Effector memory CD8-positive, alpha-beta T cell (primary cell): ENCODE measurements around the gene TPI1.

ENCODE experiments used
- ATAC-seq: fragments of 150-1000 bp; cut with Tn5 transposase; replicated peaks from 2 replicates; pipeline ENCODE4 v1.10.0; 2021; ENCODE audit warnings: mild to moderate bottlenecking, moderate library complexity
- DNase-seq, 3 experiments: peaks; one replicate each; pipeline ENCODE4 v3.0.0; 2021
- H3K27ac Mint-ChIP-seq, 2 donors: one replicate each; pipeline ENCODE4 v1.8.0; 2022; ENCODE audit warnings: mild to moderate bottlenecking in 2 of 2, mixed read lengths in 2 of 2, moderate library complexity in 2 of 2
- H3K27me3 Mint-ChIP-seq, 2 donors: one replicate each; pipeline ENCODE4 v1.8.0; 2022; ENCODE audit warnings: mixed read lengths in 2 of 2
- H3K36me3 Mint-ChIP-seq: one replicate; pipeline ENCODE4 v1.8.0; 2022; ENCODE audit warnings: mild to moderate bottlenecking, moderate library complexity, mixed read lengths; ENCODE audit not compliant: insufficient read depth
- H3K4me1 Mint-ChIP-seq, 2 donors: one replicate each; pipeline ENCODE4 v1.8.0; 2022; ENCODE audit warnings: low read depth in 2 of 2, mixed read lengths in 2 of 2
- H3K4me3 Mint-ChIP-seq, 2 donors: one replicate each; pipeline ENCODE4 v1.8.0; 2022; ENCODE audit warnings: mild to moderate bottlenecking in 2 of 2, mixed read lengths in 2 of 2, moderate library complexity in 2 of 2
- H3K9me3 Mint-ChIP-seq, 2 donors: one replicate each; pipeline ENCODE4 v1.8.0; 2022; ENCODE audit warnings: mixed read lengths in 2 of 2

TPI1 gene

GRCh38 chr12:6909421-6910145, 42.3 kb downstream of the TPI1 start:
- H3K27ac Mint-ChIP-seq: no peak overlapping the region
- peaks cover 21% of the 10 kb centered on the region for H3K36me3 Mint-ChIP-seq
- no peaks in the 10 kb centered on the region for H3K27me3 Mint-ChIP-seq
- DNase-seq: no peak
- H3K9me3 Mint-ChIP-seq: no peaks in the 10 kb centered on the region
- peaks cover 11 to 16% of the 10 kb centered on the region in 2 donors for H3K4me1 Mint-ChIP-seq
- ATAC-seq: no peak
- no peak overlapping the region for H3K4me3 Mint-ChIP-seq

GRCh38 chr12:6912164-6912935, 45.0 kb downstream of the TPI1 start:
- peaks cover 27% of the 10 kb centered on the region for H3K36me3 Mint-ChIP-seq
- DNase-seq (no peak), ATAC-seq (no peak)
- no peaks in the 10 kb centered on the region for H3K27me3 Mint-ChIP-seq
- no peaks in the 10 kb centered on the region for H3K9me3 Mint-ChIP-seq
- peaks cover 33 to 34% of the 10 kb centered on the region in 2 donors for H3K4me1 Mint-ChIP-seq
- peak overlapping the region; percentile 92 to 99 for H3K4me3 Mint-ChIP-seq
- peak overlapping the region; percentile 76 to 97 for H3K27ac Mint-ChIP-seq

GRCh38 chr12:6914246-6914946, 47.1 kb downstream of the TPI1 start, which contains the start of gene ENO2:
Gene ENO2, plus strand, starts transcription at chr12:6914580. Its CDS starts 1,253 bp downstream, at chr12:6915833.
- peaks cover 33 to 34% of the 10 kb centered on the region in 2 donors for H3K4me1 Mint-ChIP-seq
- H3K36me3 Mint-ChIP-seq: peaks cover 36% of the 10 kb centered on the region
- peak; percentile 90 for ATAC-seq
- H3K9me3 Mint-ChIP-seq: no peaks in the 10 kb centered on the region
- DNase-seq: peak; percentile 74 to 80 (median 80)
- H3K27me3 Mint-ChIP-seq: no peaks in the 10 kb centered on the region
- peak within 1 kb of the TSS; percentile 76 to 97 for H3K27ac Mint-ChIP-seq
- H3K4me3 Mint-ChIP-seq: peak within 1 kb of the TSS; percentile 92 to 99

- Mint-ChIP-seq H3K27me3 (no peaks in the 10 kb centered on the region), H3K4me3 (peak overlapping the region; percentile 92 to 99), H3K27ac (peak overlapping the region; percentile 76 to 97), H3K36me3 (peaks cover 40% of the 10 kb centered on the region), H3K4me1 (peaks cover 34 to 36% of the 10 kb centered on the region in 2 donors), H3K9me3 (no peaks in the 10 kb centered on the region)
- no peak for ATAC-seq
- no peak for DNase-seq
These were observed 47.8 kb downstream of the TPI1 start for GRCh38 chr12:6914947-6915788.

GRCh38 chr12:6915789-6916285, 48.5 kb downstream of the TPI1 start:
- Mint-ChIP-seq H3K27me3 (no peaks in the 10 kb centered on the region), H3K27ac (peak overlapping the region; percentile 76 to 97), H3K9me3 (no peaks in the 10 kb centered on the region), H3K36me3 (peaks cover 41% of the 10 kb centered on the region), H3K4me3 (peak overlapping the region; percentile 92 to 99), H3K4me1 (peaks cover 34 to 36% of the 10 kb centered on the region in 2 donors)
- ATAC-seq: no peak
- no peak for DNase-seq

- peak overlapping the region; percentile 92 to 99 for H3K4me3 Mint-ChIP-seq
- peaks cover 34 to 36% of the 10 kb centered on the region in 2 donors for H3K4me1 Mint-ChIP-seq
- DNase-seq (no peak), ATAC-seq (no peak)
- peaks cover 41% of the 10 kb centered on the region for H3K36me3 Mint-ChIP-seq
- H3K9me3 Mint-ChIP-seq: no peaks in the 10 kb centered on the region
- H3K27ac Mint-ChIP-seq: peak overlapping the region; percentile 76 to 97
- H3K27me3 Mint-ChIP-seq: no peaks in the 10 kb centered on the region
These were observed 49.3 kb downstream of the TPI1 start for GRCh38 chr12:6916426-6917200.

GRCh38 chr12:6917491-6918231, 50.3 kb downstream of the TPI1 start:
- peaks cover 32 to 34% of the 10 kb centered on the region in 2 donors for H3K4me1 Mint-ChIP-seq
- no peak overlapping the region for H3K27ac Mint-ChIP-seq
- no peaks in the 10 kb centered on the region for H3K27me3 Mint-ChIP-seq
- DNase-seq: no peak
- H3K36me3 Mint-ChIP-seq: peaks cover 40% of the 10 kb centered on the region
- no peak for ATAC-seq
- H3K4me3 Mint-ChIP-seq: no peak overlapping the region
- no peaks in the 10 kb centered on the region for H3K9me3 Mint-ChIP-seq

GRCh38 chr12:6919588-6919987, 52.3 kb downstream of the TPI1 start:
- H3K27ac Mint-ChIP-seq: peak overlapping the region in 1 of 2 donors; percentile 70
- H3K9me3 Mint-ChIP-seq: no peaks in the 10 kb centered on the region
- no peaks in the 10 kb centered on the region for H3K27me3 Mint-ChIP-seq
- DNase-seq (no peak), ATAC-seq (no peak)
- peaks cover 23 to 30% of the 10 kb centered on the region in 2 donors for H3K4me1 Mint-ChIP-seq
- peaks cover 33% of the 10 kb centered on the region for H3K36me3 Mint-ChIP-seq
- no peak overlapping the region for H3K4me3 Mint-ChIP-seq
